K562 (cell line): Measurements from ENCODE around the gene WSCD1.

ENCODE experiments used
- CTCF ChIP-seq, 3 experiments: IDR thresholded peaks in 2 of 3; conservative IDR thresholded peaks in 1 of 3; 2 replicates each; pipeline ENCODE4 v1.5.1; 2011 to 2012; ENCODE audit warnings: low read length in 3 of 3, mild to moderate bottlenecking in 3 of 3, control low read depth in 2 of 3, improper control_type of control experiment in 1 of 3, inconsistent platforms in 1 of 3, low read depth in 1 of 3, mixed read lengths in 1 of 3, moderate library complexity in 1 of 3; ENCODE audit not compliant: insufficient read depth in 2 of 3
- HDAC2 ChIP-seq: fragments of 450-650 bp; IDR thresholded peaks from 2 replicates; pipeline ENCODE4 v1.6.1; 2016; ENCODE audit warnings: mild to moderate bottlenecking
- HNRNPUL1 ChIP-seq: fragments of 200-400 bp; formaldehyde crosslinking; IDR thresholded peaks from 2 replicates; pipeline ENCODE4 v1.6.1; 2017; ENCODE audit warnings: low read length
- MCM3 ChIP-seq: fragments of 450-650 bp; IDR thresholded peaks from 2 replicates; pipeline ENCODE4 v1.6.1; 2016
- NFATC3 ChIP-seq: fragments of 450-650 bp; IDR thresholded peaks from 2 replicates; pipeline ENCODE4 v1.6.1; 2017; ENCODE audit warnings: mild to moderate bottlenecking
- POLR2A ChIP-seq: fragments of 450-650 bp; conservative IDR thresholded peaks from 2 replicates; pipeline ENCODE4 v1.6.1; 2016
- SP2 ChIP-seq: IDR thresholded peaks from 2 replicates; pipeline ENCODE4 v1.6.1; 2011; ENCODE audit warnings: mild to moderate bottlenecking, low read depth, low read length, moderate library complexity; ENCODE audit not compliant: poor library complexity, severe bottlenecking; ENCODE audit errors: extremely low read depth
- SPI1 ChIP-seq: IDR thresholded peaks from 2 replicates; pipeline ENCODE4 v1.6.1; 2011; ENCODE audit warnings: low read depth, low read length, control low read depth, borderline replicate concordance
- TAF1 ChIP-seq: IDR thresholded peaks from 2 replicates; pipeline ENCODE4 v1.6.1; 2011; ENCODE audit warnings: mild to moderate bottlenecking, low read length, moderate library complexity; ENCODE audit not compliant: insufficient read depth, control insufficient read depth, severe bottlenecking; ENCODE audit errors: extremely low read depth
- ZBTB12 ChIP-seq: fragments of 250-450 bp; sonication (Bioruptor Pico); IDR thresholded peaks from 2 replicates; pipeline ENCODE4 v1.4.0; 2020
- ZNF354B ChIP-seq: fragments of 250-450 bp; sonication (Bioruptor Pico); IDR thresholded peaks from 2 replicates; pipeline ENCODE4 v1.4.0; 2020

- no peak for TF ChIP-seq SP2
- TF ChIP-seq HDAC2 = no peak
- no peak for TF ChIP-seq SPI1
- no peak for TF ChIP-seq CTCF (IDR thresholded peaks at IDR 0.05 in 2 of 3, conservative IDR thresholded peaks at IDR 0.05 in 1 of 3; ENCODE audit: insufficient read depth in 2 of 3, low read depth in 1 of 3, low read length in 3 of 3)
- no peak for TF ChIP-seq MCM3
- TF ChIP-seq TAF1 = no peak
- TF ChIP-seq HNRNPUL1 = no peak
- TF ChIP-seq NFATC3 = no peak
- no peak for TF ChIP-seq ZNF354B
- no peak for TF ChIP-seq ZBTB12 (CRISPR knock-in tag)
- no peak for TF ChIP-seq POLR2A
Measured at GRCh38 chr17:6110592-6110991, 40.4 kb downstream of the WSCD1 start.
